ENCODE data around the gene SRM. TPM values are rescaled to one million over a fixed set of nuclear protein-coding genes. Genes with fewer than 3 reads are reported as not detected.

The SRM gene
- total RNA-seq, 2 experiments from 2014 or later, result 65.2 to 208 TPM

- BruUV-seq (replicated peaks), result TSS peak; percentile 36
- H3K9me3 ChIP-seq (ENCODE audit: low read length), result no peaks in the 10 kb centered on the region
- H2AFZ ChIP-seq (ENCODE audit: low read length), result no peak overlapping the region; the same call in 1 of the 2 replicates
- CTCF ChIA-PET (ENCODE audit: unreplicated experiment), result no interaction called here
- no peak for TF ChIP-seq EZH2phosphoT487 (IDR thresholded peaks at IDR 0.05; ENCODE audit: borderline replicate concordance, low read depth, low read length)
- no peak for TF ChIP-seq CTCF (conservative IDR thresholded peaks at IDR 0.05; ENCODE audit: low read length)
- H3K9me2 ChIP-seq (ENCODE audit: insufficient read depth, low read length), result no peaks in the 10 kb centered on the region
- intact Hi-C loops (cut with micrococcal nuclease; ENCODE audit: unreplicated experiment), result no loop called here
- H4K20me1 ChIP-seq (ENCODE audit: insufficient read depth, low read length), result 0 out of 2 replicates have a peak, but pooled peaks cover 2% of the 10 kb centered on the region
- H3K79me2 ChIP-seq (ENCODE audit: insufficient read depth, low read depth, low read length), result peaks cover 53% of the 10 kb centered on the region
- H3K4me3 ChIP-seq (ENCODE audit: low read depth, low read length, poor library complexity, severe bottlenecking), result peak overlapping the region; percentile 90
- DNase-seq (ENCODE audit: low spot score), result peak; percentile 21
- H3K27ac ChIP-seq (ENCODE audit: low read depth, low read length, poor library complexity, severe bottlenecking), result peak overlapping the region; percentile 50
- POLR2A ChIA-PET, result no interaction called here
- peaks cover 64% of the 10 kb centered on the region for H3K36me3 ChIP-seq (ENCODE audit: insufficient read depth, low read length)
- H3K4me2 ChIP-seq (ENCODE audit: low read length), result peak overlapping the region; percentile 93
- peaks cover 32% of the 10 kb centered on the region for H3K4me1 ChIP-seq (ENCODE audit: insufficient read depth, low read length, poor library complexity, severe bottlenecking)
Observed at GRCh38 chr1:11059155-11059967, 457 bp downstream of the SRM start.

GRCh38 chr1:11058595-11059154, 1.1 kb downstream of the SRM start:
- TF ChIP-seq EZH2phosphoT487 (IDR thresholded peaks at IDR 0.05; ENCODE audit: borderline replicate concordance, low read depth, low read length), result no peak
- no peak for TF ChIP-seq CTCF (conservative IDR thresholded peaks at IDR 0.05; ENCODE audit: low read length)
- CTCF ChIA-PET (ENCODE audit: unreplicated experiment), result no interaction called here
- intact Hi-C loops (cut with micrococcal nuclease; ENCODE audit: unreplicated experiment), result no loop called here

More at GRCh38 chr1:11058595-11059154, 1.1 kb downstream of the SRM start:
- peak; percentile 48 for DNase-seq (ENCODE audit: low spot score)
- Histone ChIP-seq H2AFZ (ENCODE audit: low read length) (no peak overlapping the region), H3K9me3 (ENCODE audit: low read length) (no peaks in the 10 kb centered on the region), H3K27ac (ENCODE audit: low read depth, low read length, poor library complexity, severe bottlenecking) (peak overlapping the region; percentile 50), H3K36me3 (ENCODE audit: insufficient read depth, low read length) (peaks cover 65% of the 10 kb centered on the region), H3K4me2 (ENCODE audit: low read length) (peak overlapping the region; percentile 93), H3K4me1 (ENCODE audit: insufficient read depth, low read length, poor library complexity, severe bottlenecking) (peaks cover 39% of the 10 kb centered on the region), H4K20me1 (ENCODE audit: insufficient read depth, low read length) (0 out of 2 replicates have a peak, but pooled peaks cover 3% of the 10 kb centered on the region), H3K79me2 (ENCODE audit: insufficient read depth, low read depth, low read length) (peaks cover 53% of the 10 kb centered on the region), H3K4me3 (ENCODE audit: low read depth, low read length, poor library complexity, severe bottlenecking) (peak overlapping the region; percentile 90), H3K9me2 (ENCODE audit: insufficient read depth, low read length) (no peaks in the 10 kb centered on the region)
- BruUV-seq (replicated peaks), result no TSS peak
- POLR2A ChIA-PET, result interaction anchor here (0.6 kb wide), 1 partner anchor 33 kb away, joined by 3 read pairs; no protein-coding TSS in a partner anchor

Measured in OCI-LY7 (cell line).